Liver (tissue), 3 donors: ENCODE results near the gene KCNE3.

Source experiments
- ATF3 ChIP-seq: IDR thresholded peaks from 2 replicates; pipeline ENCODE4 v1.6.1; 2016; ENCODE audit warnings: antibody characterized with exemption
- CTCF ChIP-seq: fragments of 150-350 bp; IDR thresholded peaks from 2 replicates; pipeline ENCODE4 v1.5.1; 2017; ENCODE audit warnings: improper control_type of control experiment, low read depth, low read length; ENCODE audit not compliant: missing input control
- FOXA1 ChIP-seq: IDR thresholded peaks from 2 replicates; pipeline ENCODE4 v1.6.1; 2016; ENCODE audit warnings: antibody characterized with exemption
- GABPA ChIP-seq, 2 donors: IDR thresholded peaks in 1 of 2; conservative IDR thresholded peaks in 1 of 2; 2 replicates each; pipeline ENCODE4 v1.6.1; 2016; ENCODE audit warnings: antibody characterized with exemption in 2 of 2, mild to moderate bottlenecking in 1 of 2, moderate library complexity in 1 of 2
- JUND ChIP-seq, 2 donors: IDR thresholded peaks; 2 replicates each; pipeline ENCODE4 v1.6.1; 2016; ENCODE audit warnings: antibody characterized with exemption in 2 of 2
- MAX ChIP-seq: IDR thresholded peaks from 2 replicates; pipeline ENCODE4 v1.6.1; 2016; ENCODE audit warnings: antibody characterized with exemption
- NR2F2 ChIP-seq: IDR thresholded peaks from 2 replicates; pipeline ENCODE4 v1.6.1; 2016; ENCODE audit warnings: antibody characterized with exemption
- RAD21 ChIP-seq, 2 donors: IDR thresholded peaks; 2 replicates each; pipeline ENCODE4 v1.6.1; 2016; ENCODE audit warnings: antibody characterized with exemption in 2 of 2, mild to moderate bottlenecking in 2 of 2
- REST ChIP-seq: IDR thresholded peaks from 2 replicates; pipeline ENCODE4 v1.6.1; 2016; ENCODE audit warnings: antibody characterized with exemption, mild to moderate bottlenecking
- SP1 ChIP-seq: IDR thresholded peaks from 2 replicates; pipeline ENCODE4 v1.6.1; 2018; ENCODE audit warnings: antibody characterized with exemption, mild to moderate bottlenecking
- YY1 ChIP-seq: IDR thresholded peaks from 2 replicates; pipeline ENCODE4 v1.6.1; 2016; ENCODE audit warnings: antibody characterized with exemption, mild to moderate bottlenecking
- donor health status: healthy.
- donor health status: healthy.

- TF ChIP-seq SP1 (no peak), CTCF (no peak), REST (no peak), ATF3 (no peak), GABPA (IDR thresholded peaks at IDR 0.05 in 1 of 2, conservative IDR thresholded peaks at IDR 0.05 in 1 of 2) (no peak), MAX (no peak), NR2F2 (no peak), RAD21 (IDR thresholded peaks at IDR 0.05) (no peak), JUND (IDR thresholded peaks at IDR 0.05) (no peak), YY1 (no peak), FOXA1 (no peak)
These were observed 40.2 kb upstream of the KCNE3 start for GRCh38 chr11:74507582-74507981.
